Caki2 (cell line): Measurements from ENCODE around the gene OR6C65. TPM values are rescaled to one million over a fixed set of nuclear protein-coding genes. Genes with fewer than 3 reads are reported as not detected.
"Not testable (repeated sequence)": the region's sequence is repeated elsewhere in the genome, so short reads cannot be mapped to it uniquely, and the experiment has no call there.

Experiments used
- DNase-seq: peaks from one replicate; pipeline ENCODE4 v3.0.0-alpha.2; 2015; ENCODE audit warnings: low read depth
- in situ Hi-C: cut with HindIII; loops from 2 replicates; pipeline ENCODE4 v1.10.0; 2016; ENCODE audit warnings: low sequenced_read_pairs, low pct_unique_long_range_greater_than_20kb, mixed read lengths
- total RNA-seq: library from RNA; depleted of rRNA; stranded (reverse); fragments of >200 nt; shearing (Covaris generic); gene quantifications from 2 replicates; pipeline ENCODE4 v1.2.3, GENCODE V29; 2014; ENCODE audit warnings: low replicate concordance; rRNA removed

OR6C65 gene
- not detected in 2 replicates for total RNA-seq

- in situ Hi-C loops, result no loop called here
- no peak for DNase-seq
Observed at GRCh38 chr12:55400229-55400628, at the start of gene OR6C65. Gene OR6C65 (plus strand): TSS chr12:55400529. CDS start chr12:55400529, 0 bp downstream.

GRCh38 chr12:55355338-55355737 lies 45.0 kb upstream of the OR6C65 start:
- in situ Hi-C loops, DNase-seq: not testable (repeated sequence)

GRCh38 chr12:55362675-55363074 lies 37.7 kb upstream of the OR6C65 start, which contains the start of gene OR6C75:
Gene OR6C75 (plus strand): TSS chr12:55362975. CDS start chr12:55365111, 2,136 bp downstream.
- in situ Hi-C loops, result no loop called here
- no peak for DNase-seq

- in situ Hi-C loops, result no loop called here
- DNase-seq, result no peak
Observed at GRCh38 chr12:55365086-55365485, 35.2 kb upstream of the OR6C65 start.

- no peak for DNase-seq
Observed at GRCh38 chr12:55372521-55372920, 27.8 kb upstream of the OR6C65 start.

GRCh38 chr12:55385891-55386290 lies 14.4 kb upstream of the OR6C65 start:
- DNase-seq, result no peak
- in situ Hi-C loops, result no loop called here

More at GRCh38 chr12:55372521-55372920, 27.8 kb upstream of the OR6C65 start:
- in situ Hi-C loops, result no loop called here

GRCh38 chr12:55392032-55392795 lies 8.1 kb upstream of the OR6C65 start:
- DNase-seq, result no peak

GRCh38 chr12:55396326-55396725 lies 4.0 kb upstream of the OR6C65 start:
- no peak for DNase-seq
- in situ Hi-C loops, result no loop called here

More at GRCh38 chr12:55392032-55392795, 8.1 kb upstream of the OR6C65 start:
- in situ Hi-C loops, result no loop called here

- DNase-seq, result no peak
Observed at GRCh38 chr12:55407866-55408265, 7.5 kb downstream of the OR6C65 start.

GRCh38 chr12:55409133-55409532 lies 8.8 kb downstream of the OR6C65 start:
- DNase-seq, in situ Hi-C loops: not testable (repeated sequence)

More at GRCh38 chr12:55407866-55408265, 7.5 kb downstream of the OR6C65 start:
- in situ Hi-C loops, result no loop called here

- in situ Hi-C loops, DNase-seq: not testable (repeated sequence)
Observed at GRCh38 chr12:55412138-55412537, 11.8 kb downstream of the OR6C65 start.

- in situ Hi-C loops, DNase-seq: not testable (repeated sequence)
Observed at GRCh38 chr12:55413498-55414388, 13.4 kb downstream of the OR6C65 start.

GRCh38 chr12:55414396-55414823 lies 14.1 kb downstream of the OR6C65 start:
- in situ Hi-C loops, DNase-seq: not testable (repeated sequence)

- in situ Hi-C loops, DNase-seq: not testable (repeated sequence)
Observed at GRCh38 chr12:55414889-55415288, 14.6 kb downstream of the OR6C65 start.

GRCh38 chr12:55416961-55417360 lies 16.6 kb downstream of the OR6C65 start:
- DNase-seq, result no peak
- in situ Hi-C loops, result no loop called here

- in situ Hi-C loops, result no loop called here
- no peak for DNase-seq
Observed at GRCh38 chr12:55420307-55420962, 20.1 kb downstream of the OR6C65 start.

- in situ Hi-C loops, result no loop called here
- no peak for DNase-seq
Observed at GRCh38 chr12:55425954-55426353, 25.6 kb downstream of the OR6C65 start, which contains the start of gene OR6C76. Gene OR6C76 (plus strand): TSS chr12:55426254. CDS start chr12:55426254, 0 bp downstream.
